NCI-H526 (cell line): ENCODE measurements around the gene RTL10.

Source experiments
- DNase-seq, 2 experiments: peaks; one replicate each; lab custom pipeline; 2025; lab: John Stamatoyannopoulos, UW

The RTL10 gene

DNA sequence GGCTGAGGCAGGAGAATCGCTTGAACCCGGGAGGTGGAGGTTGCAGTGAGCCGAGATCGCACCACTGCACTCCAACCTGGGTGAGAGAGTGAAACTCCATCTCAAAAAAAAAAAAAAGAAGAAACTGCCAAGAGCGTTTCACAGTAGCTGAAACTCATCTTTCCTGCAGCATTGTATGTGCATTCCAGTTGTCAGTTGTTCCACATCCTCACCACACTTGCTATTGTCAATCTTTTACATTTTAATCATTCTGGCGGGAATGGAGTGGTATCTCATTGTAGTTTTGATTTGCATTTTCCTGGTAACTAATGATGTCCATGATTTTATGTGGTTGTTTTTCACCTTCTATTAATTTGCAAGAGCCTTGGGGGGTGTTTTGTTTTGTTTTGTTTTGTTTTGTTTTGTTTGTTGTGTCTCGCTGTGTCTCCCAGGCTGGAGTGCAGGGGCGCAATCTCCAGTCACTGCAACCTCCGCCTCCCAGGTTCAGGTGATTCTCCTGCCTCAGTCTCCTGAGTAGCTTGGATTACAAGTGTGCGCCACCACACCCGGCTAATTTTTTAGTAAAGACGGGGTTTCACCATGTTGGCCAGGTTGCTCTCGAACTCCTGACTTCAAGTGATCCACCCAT is 8.1 kb upstream of the RTL10 start:
- no peak for DNase-seq

DNA sequence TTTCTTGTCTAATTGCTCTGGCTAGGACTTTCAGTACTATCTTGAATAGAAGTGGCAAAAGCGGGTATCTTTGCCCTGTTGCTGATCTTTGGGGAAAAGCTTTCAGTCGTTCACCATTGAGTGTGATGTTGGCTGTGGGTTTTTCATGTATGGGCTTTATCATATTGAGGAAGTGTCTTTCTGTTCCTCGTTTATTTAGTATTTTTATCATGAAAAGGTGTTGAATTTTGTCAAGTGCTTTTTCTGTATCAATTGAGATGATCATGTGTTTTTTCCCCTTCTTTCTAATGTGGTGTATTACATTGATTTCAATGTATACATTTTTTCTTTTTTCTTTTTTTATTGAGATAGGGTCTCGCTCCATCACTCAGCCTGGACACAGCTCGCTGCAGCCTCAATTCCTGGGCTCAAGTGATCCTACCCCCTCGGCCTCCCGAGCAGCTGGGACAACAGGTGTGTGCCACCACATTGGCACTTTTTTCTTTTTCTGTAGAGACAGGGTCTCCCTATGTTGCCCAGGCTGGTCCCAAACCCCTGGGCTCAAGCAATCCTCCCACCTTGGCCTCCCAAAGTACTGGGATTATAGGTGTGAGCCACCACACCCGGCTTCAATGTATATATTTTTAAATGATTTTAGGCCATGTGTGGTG is 5.3 kb upstream of the RTL10 start:
- no peak for DNase-seq

DNA sequence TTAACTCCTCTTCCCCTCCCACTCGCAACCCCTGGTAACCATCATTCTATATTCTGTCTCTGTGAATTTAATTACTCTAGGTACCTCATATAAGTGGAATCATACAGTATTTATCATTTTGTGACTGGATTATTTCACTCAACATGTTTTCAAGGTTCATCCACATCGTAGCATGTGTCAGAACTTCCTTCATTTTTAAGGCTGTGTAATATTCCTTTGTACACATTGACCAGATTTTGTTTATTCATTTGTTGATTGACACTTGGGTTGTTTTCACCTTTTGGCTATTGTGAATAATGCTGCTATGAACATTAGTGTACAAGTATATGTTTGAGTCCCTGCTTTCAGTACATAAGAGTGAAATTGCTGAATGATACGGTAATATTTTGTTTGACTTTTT is 2.7 kb upstream of the RTL10 start:
- DNase-seq: no peak

DNA sequence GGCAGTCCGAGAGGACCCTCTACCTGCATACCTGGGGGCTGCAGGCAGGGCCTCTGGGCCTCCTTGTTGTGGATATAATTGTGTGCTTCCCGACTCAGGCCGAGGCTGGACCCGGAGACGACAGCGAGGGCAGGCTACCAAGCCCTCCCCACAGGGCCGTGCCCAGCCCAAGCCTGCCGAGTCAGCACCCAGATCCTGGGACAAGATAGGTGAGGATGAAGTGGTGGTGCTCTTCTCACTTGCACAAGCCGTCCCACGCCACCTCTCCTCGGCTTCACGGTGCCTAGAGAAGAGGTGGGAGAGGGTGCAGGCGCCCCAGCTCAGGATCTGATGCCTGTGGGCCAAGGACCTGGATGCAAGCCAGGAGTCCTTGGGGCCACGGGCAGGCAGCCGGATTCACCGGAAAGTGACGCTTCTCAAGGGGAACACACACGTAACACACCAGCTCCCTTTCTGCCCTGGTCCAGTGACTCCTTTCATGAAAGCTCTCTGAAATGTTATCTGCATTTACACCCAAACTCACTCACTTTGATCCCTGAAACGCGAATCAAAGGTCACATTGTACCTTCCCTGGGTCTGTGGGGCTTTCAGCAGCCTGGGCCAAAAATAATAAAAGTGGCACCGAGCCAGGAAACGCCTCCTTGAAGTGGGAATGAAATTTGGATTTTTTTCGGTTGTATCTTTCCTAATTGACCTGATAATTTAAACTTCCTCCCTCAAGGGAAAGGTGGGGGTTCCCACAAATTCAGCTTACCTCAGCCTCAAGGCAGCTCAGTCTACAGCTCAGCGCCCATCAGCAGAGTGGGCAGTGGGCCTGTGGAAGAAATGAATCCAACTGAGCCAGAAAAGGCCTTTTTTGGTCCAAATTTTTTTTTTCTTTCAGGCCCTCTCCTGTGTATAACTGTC is 1.1 kb upstream of the RTL10 start:
- peak in 1 of 2 experiments; percentile 56 for DNase-seq

DNA sequence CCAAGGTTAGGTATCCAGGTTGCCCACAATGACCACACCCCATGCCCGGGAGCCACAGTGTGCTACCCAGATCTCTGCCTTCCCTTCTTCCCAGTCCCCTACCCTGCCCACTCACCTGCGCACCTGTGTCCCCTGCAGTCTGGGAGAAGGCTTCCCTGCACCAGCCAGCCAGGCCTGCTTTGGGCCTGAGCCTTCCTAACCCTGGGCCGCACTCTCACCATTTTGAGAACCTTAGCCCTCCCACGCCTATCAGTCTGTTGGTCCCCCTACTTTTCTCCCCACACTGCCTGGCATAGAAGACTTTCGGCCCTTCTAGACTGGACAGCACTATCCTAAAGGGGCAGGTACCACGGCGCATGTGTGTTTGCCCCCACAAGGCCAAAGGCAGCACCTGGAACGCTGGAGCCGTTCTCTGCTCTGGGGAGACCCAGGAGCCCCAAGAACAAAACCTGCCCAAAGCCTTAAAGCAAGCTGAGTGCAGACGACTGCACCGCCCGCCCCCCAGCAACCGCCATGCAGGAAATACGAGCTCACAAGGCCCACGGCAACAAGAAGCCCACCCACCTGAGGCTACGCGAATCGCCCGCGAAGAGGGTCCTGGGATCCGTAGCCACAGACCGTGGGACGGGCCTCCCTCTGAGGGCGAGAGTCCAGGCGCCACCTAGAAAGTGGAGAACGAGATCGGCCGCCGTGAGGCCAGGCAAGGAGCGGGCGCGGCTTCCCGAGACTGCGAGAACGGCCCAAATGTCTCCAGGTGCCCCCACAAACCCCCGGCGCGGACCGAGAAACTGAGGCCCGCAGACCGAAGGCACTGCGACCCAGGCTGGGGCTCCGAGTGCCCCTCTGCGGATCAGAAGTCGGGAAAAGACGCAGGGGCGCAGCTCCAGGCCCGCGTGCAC is 546 bp downstream of the RTL10 start:
- peak in 1 of 2 experiments; percentile 34 for DNase-seq

DNA sequence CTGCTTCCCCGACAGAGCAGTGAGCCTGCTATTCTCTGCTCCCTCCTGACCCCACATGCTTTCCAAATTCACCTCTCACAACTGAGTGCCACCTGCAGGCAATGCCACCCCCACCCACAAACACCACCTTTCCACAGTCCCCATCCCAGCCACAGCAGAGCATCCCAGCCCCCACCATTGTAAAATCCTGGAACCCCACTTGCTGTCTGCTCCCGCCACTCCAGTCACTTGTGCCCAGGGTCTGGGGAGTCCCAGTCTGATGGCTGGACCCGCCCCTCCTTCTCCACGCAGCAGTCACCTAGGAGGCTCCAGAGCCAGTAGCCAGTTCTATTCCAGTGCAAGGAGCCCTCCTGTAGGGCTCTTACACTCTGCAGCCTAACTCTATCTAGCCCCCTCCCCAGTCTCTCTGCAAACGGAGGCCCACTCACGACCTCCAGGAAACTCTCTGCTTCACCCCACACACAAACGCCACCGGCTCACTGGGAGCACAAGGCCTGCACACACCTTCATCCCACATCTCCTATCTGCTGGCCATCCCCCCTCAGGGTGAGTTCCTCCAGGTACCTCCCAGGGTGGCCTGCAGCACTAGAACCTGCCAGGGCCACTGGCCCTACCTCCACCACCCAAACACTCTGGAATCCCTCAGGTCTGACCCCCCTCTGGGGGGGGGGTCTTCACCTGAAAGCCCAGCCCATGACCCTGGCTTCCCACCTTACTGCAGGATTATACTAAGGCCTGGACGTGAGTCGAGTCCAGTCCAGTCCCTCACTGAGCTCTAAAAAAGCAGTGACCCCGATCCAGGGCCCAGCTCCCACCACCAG is 1.4 kb downstream of the RTL10 start:
- DNase-seq: no peak

DNA sequence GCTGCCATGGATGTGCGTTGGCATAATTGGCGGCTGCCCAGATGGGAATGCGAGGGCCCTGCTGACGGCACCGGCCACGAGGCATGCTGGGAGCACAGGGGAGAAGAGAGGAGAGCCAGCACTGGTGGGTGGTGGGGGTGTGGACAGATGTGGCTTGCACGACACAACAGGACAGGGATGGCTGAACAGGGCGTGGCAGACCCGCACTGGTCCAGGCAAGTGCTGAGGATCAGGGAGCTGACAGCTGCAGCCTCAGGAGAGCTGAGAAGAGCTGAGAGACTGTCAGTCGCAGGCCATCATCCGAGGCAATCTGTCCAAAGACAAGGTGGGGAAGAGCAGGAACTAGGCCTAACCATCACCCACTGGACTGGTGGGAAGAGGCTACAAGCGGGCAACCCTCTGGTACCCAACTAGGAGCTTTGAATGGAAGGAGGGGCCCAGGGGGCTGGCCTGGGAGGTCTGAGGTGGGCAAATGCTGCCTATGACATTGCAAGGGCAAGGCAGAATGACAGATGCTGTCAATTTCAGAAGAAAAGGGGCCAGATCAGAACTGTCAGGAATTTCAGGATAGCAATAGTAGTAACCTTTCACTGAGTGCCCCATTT is 2.4 kb downstream of the RTL10 start:
- no peak for DNase-seq

DNA sequence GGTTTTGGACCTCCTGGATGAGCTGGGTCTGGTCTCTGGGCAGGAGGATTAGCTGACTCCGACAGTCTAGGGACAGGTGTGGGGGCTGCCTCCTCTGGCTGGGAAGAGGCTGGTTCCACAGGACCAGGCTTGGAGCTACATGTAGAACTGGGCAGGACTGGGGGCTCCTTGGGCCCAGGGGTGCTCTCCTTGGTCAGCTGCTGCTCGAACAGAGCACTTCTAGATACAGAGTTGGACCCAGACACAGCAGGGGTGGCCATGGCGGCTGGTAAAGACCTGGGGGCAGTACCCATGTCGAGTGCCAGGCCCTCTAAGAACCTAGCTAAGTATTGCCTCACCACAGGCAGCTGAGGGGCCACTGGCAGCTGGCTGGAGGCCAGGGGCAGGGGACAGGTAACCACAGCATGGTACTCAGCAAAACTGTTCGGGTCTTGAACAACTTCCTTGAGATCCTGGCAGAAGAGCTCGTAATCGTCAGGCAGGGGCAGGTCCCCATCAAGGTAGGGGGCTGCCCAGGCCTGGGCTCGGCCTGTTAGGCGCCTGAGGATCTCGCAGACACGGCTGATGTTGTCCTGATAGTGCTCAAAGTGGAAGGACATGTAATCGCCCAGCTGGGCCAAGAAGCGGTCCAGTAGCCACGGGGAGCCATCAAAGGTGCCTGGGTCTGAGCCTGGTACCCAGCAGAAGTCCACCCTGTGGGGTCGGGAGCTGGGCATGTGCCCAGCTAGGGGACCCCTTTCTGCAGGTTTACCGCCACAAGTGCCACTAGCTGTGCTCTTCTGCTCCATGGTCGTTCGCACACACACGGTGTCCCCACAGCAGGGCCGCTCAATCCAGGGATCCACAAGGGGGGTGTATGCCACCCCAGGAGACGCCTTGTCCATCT is 3.1 kb downstream of the RTL10 start:
- no peak for DNase-seq

DNA sequence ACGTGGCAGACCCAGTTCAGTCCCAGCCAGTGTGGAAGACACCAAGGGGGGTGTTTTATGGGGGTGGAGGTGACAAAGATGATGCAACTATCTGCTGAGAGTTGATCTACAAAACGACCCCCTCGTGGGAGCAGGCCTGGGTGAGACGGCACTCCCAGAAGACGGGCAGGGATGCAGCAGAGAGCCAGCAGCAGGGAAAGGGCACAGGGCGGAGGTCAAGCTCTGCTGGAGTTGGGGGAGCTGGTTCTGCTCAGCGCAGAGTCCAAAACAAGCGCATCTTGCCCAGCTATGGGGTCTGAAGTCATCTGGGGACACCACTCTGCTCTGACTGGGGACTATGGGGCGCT is 3.9 kb downstream of the RTL10 start:
- no peak for DNase-seq

DNA sequence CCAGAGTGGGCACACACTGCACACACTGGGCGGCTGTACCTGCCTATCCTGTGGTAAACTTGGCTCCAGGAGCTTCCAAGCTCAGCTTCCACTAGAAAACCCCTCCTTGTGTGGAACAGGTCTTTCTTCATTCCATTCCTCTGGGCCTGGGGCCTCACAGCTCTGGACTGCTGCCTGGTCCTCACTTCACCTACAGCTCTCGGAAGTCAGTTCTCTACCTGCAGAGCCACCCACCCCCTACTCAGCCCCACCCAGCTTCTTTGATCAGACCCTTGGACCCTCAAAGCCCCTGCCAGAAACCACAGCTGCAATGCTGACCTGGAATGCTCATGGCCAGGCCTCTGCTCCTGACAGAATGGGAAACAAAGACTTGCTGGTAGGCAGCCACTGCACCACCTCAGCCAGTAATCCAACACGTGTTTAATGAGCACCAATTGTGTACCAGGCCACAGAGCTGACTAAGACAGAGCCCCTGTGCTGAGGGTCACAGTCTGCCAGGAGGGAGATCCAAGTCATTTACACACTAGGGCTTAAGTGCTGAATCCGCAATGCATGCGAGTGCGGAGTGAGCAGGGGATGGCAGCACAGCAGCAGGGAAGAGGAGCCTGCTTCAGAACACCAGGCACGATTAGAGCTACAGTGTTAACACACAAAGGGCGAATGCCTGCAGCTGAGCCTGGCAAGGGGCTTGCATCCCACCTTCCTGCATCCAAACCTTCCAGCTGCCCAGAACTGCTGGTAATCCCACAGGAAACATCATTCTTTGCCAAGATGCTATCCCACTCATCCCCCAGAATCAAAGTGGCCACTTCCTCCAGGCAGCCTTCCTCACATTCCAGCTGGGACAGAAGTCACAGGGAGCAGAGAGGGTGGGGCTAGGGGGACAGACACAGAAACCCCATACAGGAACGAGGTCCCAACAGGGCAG is 4.6 kb downstream of the RTL10 start:
- DNase-seq: no peak

DNA sequence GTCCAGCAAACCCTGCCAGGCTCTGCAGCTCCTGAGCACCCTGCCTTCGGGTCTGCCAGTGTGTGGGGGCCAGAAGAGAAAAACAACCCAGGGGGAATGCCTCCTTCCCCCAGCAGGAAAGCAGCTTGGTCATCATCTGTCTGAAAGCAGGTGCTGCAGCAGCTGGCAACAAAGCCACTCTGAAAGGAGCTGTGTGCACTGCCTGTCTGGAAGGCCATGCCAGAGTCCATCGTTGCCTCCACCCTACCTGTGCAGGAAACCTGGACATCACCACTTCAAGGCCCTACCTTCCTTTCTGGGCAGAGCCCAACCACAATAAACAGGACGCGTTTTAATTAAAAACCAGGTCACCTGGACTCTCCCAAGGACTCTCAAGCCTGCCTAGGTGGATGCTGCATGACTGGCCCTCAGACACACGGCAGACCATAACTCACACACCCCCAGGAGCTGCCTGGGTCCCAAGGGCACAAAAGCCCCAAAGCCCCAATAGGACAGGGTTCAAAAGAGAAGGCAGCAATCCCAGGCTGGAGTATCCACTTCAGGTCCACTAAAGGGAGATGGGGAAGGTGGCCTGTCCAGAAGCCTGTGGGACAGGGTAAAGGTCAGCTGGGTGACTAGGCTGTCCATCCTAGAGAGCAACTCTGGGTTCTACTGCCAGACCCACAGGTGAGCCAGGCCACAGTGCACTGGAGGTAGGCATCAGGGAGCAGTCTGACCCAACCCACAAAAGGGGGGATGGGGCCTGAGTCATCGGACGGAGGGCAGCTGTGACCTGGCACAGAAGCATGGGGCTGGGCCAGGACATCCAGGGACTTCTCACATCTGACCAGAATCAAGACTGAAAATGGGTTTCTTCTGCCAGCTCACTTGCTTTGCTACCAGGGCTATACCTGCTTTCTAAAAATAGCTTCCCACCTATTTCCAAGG is 6.1 kb downstream of the RTL10 start:
- DNase-seq: no peak

DNA sequence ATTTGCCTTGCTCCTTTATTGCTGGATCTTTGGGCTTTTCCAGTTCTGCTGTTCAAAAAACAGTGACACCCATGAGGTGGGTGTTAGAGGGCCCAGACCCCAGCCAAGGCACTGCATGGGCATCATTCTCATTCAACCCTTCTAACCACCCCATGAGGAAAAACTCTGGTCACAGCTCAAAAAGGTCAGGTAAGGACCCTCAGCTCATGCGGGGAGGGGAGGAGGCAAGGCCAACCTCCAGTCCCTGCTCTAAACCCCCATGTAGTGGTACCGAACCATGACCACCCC is 7.4 kb downstream of the RTL10 start:
- DNase-seq: no peak

DNA sequence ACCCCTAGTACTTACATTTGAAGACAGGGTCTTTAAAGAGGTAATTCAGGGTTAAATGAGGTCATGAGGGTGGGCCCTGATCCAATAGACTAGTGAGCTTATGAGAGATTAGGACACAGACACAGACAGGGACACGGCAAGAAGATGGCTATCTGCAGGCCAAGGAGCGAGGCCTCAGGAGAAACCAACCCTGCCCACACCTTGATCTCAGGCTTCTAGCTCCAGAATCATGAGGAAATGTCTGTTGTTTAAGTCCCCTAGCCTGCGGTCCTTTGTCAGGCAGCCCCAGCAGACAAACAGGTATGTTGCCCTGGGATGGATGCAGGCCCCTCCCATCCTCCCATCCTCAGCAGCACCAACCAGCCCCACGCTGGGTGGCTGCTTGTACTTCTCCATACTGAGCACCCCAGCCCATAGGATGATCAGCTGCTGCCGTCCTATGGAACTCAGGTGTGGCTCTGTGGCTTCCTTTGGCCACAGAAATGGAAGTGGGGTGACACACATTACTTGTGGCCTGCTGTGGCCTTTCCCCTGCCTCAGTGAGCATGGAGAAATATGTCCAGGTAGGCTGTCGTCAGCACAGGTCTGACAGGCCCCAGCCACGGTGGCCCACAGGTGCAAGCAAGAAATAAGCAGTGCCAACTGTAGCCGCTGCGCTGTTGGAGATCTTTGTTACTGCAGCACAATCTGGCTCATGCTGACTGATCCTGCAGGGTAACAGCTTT is 7.9 kb downstream of the RTL10 start:
- no peak for DNase-seq

DNA sequence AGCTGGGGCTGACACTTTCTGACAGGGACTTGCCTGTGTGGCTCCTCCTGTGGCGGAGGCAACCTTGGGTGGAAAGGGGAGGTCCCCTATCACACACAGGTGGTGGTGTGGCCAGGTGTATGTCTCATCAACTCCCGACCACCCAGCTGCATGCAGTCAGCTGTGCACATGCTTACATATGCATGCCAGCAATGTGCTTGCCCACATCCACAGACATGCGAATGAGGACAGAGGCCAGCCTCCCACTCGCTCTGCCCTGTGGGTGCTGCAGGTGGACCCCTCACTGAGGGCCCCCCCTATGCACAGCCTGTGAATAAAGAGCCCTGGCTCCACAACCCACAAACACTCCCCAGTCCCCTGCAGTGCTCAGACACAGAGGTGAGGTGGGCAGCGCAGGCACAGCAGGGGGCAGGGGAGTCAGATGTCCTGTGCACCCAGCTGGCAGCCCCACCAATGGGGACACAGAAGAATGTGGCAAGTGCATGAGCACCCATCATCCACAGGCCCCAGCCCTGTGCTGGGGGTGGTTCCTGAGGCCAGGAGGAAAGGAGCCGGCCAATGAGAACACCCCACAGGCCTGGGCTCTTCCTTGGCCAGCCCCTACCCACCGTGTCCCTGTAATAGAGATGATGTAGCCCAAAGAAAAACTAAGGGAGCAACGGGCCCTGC is 9.5 kb downstream of the RTL10 start:
- no peak for DNase-seq

DNA sequence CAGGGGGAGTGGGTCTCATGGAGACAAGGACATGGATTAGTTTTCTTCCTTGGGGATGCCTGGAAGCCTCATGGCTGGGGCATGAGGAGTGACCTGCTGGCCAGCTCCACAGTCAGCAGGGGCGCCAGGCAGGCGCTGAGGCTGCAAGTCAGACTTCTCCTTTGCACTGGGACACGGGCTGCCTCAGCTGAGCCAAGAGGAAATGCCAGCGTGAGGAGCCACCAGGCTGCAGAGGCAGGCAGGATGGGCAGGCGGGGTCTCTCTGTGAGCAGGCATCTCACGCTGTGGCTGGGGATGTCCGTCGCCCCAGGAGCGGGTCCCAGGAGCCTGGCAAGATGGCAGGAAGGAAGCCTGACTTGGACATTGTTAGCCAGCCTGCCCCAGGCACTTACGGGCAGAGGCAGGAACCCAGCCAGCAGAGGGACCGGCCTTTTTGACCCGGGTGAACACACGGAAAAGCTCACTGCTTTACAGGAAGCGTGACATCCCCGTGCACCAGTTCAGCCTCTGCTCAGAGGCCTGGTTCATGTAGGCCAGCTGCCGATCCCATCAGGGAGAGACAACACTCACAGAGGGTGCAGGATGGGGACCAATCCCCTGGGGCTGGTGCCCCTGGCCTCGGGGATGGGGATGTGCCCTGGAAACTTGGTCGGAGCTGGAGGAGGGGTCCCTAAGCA is 10.2 kb downstream of the RTL10 start:
- no peak for DNase-seq

DNA sequence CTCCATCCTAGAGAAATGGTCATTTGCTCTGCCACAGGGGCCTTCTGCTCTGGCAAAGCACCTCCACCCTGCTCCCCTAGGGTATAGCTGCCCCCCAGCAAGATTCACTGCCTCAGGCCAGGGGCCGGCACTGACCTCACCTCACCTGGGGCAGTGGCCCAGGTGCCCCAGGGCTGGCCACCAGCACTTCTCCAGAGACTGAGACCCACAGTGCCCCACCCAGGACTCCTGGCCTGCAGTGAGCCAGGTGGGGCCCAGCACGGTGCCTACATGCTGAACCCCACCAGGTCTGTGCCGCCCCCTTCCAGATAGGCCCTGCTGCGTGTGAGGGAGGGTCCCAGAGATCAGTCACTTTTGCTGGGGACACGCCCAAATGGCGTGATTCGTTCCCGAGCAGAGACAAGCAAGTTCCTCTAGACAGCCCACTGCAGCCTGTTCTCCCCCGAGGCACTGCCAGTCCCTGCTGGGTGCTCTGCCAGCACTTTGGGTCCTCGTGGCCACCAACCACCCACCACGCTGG is 10.8 kb downstream of the RTL10 start:
- no peak for DNase-seq
